ENCODE results near the gene GFI1B. TPM values are rescaled to one million over a fixed set of nuclear protein-coding genes. Genes with fewer than 3 reads are reported as not detected.
"Not testable (repeated sequence)": the region's sequence is repeated elsewhere in the genome, so short reads cannot be mapped to it uniquely, and the experiment has no call there.

The GFI1B gene
- total RNA-seq, 2 donors from 2014 or later = not detected

DNA sequence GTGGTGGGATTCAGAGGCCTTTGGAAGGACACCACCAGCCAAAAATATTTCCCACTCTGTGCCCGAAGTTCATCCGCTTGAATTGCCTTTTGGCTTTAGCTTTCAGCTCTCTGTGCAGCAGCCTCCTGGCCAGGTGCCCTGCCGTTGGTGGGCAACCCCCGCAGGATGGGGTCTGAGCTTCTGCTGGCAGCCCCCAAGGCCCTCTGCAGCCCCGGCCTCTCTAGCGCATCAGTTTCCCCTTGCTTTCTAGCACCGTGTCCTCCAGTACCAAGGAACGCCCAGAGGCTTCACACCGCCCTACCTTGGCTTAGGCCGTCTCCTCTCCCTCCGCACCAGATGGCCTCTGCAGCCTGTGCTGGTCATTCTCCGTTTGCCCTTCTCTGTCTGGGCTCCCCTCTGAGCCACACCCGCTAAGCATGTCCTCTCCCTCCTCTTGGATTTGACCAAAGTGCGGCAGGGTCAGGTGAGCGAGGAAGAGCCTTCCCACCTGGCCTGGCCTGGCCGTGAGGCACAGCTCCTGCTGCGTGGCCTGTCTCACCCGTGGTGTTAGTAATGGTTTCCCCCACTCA lies 29.9 kb upstream of the GFI1B start:
- Mint-ChIP-seq H3K9me3 (no peaks in the 10 kb centered on the region), H3K4me3 (no peak overlapping the region)

DNA sequence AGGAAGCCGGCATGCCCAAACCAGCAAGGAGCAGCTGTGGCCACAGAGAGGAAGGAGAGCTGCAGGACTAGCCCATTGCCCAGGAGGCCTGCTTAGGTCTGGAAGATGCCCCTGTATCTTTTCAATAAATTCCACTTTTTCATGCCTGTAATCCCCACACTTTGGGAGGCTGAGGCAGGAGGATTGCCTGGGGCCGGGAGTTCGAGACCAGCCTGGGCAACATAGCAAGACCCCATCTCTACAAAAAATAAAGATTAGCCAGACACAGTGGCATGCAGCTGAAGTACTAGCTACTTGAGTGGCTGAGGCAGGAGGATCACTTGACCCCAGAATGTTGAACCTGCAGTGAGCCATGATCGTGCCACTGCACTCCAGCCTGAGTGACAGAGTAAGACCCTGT lies 28.8 kb upstream of the GFI1B start:
- Mint-ChIP-seq H3K9me3 (no peaks in the 10 kb centered on the region), H3K4me3 (no peak overlapping the region), H3K4me1 (peaks cover 5% of the 10 kb centered on the region), H3K27ac (no peak overlapping the region), H3K36me3 (ENCODE audit: low read depth) (peaks cover under 1% of the 10 kb centered on the region), H3K27me3 (no peaks in the 10 kb centered on the region)
- ATAC-seq (replicated peaks) = no peak

More for the DNA sequence above, 29.9 kb upstream of the GFI1B start:
- no peak for ATAC-seq (replicated peaks)
- H3K36me3 Mint-ChIP-seq (ENCODE audit: low read depth) = peaks cover 5% of the 10 kb centered on the region
- H3K4me1 Mint-ChIP-seq = peaks cover 13% of the 10 kb centered on the region
- H3K27ac Mint-ChIP-seq = no peak overlapping the region
- no peaks in the 10 kb centered on the region for H3K27me3 Mint-ChIP-seq

DNA sequence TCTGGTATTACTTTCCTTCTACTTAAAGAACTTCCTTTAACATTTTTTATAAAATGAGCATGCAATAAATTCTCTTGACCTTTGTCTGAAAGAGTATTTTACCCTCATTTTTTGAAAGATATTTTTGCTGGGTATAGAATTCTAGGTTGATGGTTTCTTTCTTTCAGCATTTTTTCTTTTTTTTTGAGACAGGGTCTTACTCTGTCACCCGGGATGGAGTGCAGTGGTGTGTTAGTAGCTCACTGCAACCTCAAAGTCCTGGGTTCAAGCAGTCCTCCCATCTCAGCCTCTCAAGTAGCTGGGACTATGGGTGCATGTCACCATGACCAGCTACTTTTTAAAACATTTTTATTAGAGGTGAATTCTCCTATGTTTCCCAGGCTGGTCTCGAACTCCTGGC lies 23.4 kb upstream of the GFI1B start:
- no peak for ATAC-seq (replicated peaks)
- peaks cover 12% of the 10 kb centered on the region for H3K27me3 Mint-ChIP-seq
- H3K27ac Mint-ChIP-seq = no peak overlapping the region
- H3K4me3 Mint-ChIP-seq = no peak overlapping the region
- H3K36me3 Mint-ChIP-seq (ENCODE audit: low read depth) = no peaks in the 10 kb centered on the region
- H3K9me3 Mint-ChIP-seq = peaks cover 8% of the 10 kb centered on the region
- no peaks in the 10 kb centered on the region for H3K4me1 Mint-ChIP-seq

DNA sequence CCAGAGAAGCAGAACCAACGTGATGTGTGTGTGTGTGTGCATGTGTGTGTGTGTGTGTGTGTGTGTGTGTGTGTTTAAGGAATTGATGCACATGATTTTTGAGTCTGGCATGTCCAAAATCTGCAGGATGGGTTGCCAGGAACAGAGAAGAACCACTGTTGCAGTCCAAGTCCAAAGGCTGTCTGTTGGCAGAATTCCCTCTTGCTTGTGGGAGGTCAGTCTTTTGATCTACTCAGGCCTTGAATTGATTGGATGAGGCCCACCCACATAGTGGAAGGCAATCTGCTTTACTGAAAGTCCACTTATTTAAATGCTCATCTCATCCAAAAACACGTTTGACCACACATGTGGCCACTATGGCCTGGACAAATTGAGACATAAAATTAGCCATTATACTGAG lies 22.7 kb upstream of the GFI1B start:
- ATAC-seq (replicated peaks) = no peak
- no peak overlapping the region for H3K4me3 Mint-ChIP-seq
- H3K27ac Mint-ChIP-seq = no peak overlapping the region
- H3K4me1 Mint-ChIP-seq = no peaks in the 10 kb centered on the region
- H3K27me3 Mint-ChIP-seq = peaks cover 12% of the 10 kb centered on the region
- H3K36me3 Mint-ChIP-seq (ENCODE audit: low read depth) = no peaks in the 10 kb centered on the region
- H3K9me3 Mint-ChIP-seq = peaks cover 8% of the 10 kb centered on the region

DNA sequence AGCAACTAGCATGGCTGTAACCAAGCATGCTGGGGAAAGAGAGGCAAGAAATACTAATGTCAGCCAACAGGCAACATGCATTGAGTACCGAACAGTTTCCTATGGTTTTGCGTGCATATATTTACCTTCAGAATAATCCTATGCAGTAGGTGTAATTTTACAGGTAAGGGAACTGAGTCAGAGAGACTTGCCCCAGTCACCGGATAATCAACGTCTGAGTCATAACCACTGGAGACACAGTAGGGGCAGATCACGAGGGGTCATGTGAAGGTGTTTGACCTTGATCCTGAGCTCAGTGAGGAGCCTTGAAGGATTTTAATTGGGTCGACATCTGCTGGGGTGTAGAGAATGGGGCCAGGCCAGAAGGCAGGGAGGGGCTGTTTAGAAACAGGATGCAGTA lies 20.7 kb upstream of the GFI1B start:
- H3K36me3 Mint-ChIP-seq (ENCODE audit: low read depth) = no peaks in the 10 kb centered on the region
- H3K9me3 Mint-ChIP-seq = peaks cover 8% of the 10 kb centered on the region
- no peak for ATAC-seq (replicated peaks)
- no peak overlapping the region for H3K27ac Mint-ChIP-seq
- H3K4me1 Mint-ChIP-seq = no peaks in the 10 kb centered on the region
- no peak overlapping the region for H3K4me3 Mint-ChIP-seq
- H3K27me3 Mint-ChIP-seq = peaks cover 14% of the 10 kb centered on the region

DNA sequence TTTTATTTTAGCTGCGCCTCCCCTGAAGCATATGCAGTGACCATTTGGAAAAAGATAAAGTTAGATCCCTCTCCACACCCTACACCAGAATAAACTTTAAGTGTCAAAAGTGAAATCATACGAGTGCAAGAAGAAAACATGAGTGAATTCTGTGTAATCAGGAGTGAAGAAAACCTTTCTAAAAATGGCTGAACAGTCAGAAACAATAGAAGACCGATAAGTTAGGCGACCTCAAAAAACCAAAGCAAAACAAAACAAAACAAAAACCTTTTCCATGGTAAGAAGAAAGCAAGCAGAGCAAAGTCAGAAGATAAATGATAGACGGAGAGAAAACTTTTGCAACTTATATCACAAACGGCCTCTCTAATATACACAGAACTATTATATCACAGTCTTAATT lies 17.5 kb upstream of the GFI1B start:
- Mint-ChIP-seq H3K4me1 (no peaks in the 10 kb centered on the region), H3K9me3 (peaks cover 8% of the 10 kb centered on the region), H3K27me3 (peaks cover 14% of the 10 kb centered on the region), H3K27ac (no peak overlapping the region), H3K36me3 (ENCODE audit: low read depth) (no peaks in the 10 kb centered on the region), H3K4me3 (no peak overlapping the region)
- ATAC-seq (replicated peaks) = no peak

DNA sequence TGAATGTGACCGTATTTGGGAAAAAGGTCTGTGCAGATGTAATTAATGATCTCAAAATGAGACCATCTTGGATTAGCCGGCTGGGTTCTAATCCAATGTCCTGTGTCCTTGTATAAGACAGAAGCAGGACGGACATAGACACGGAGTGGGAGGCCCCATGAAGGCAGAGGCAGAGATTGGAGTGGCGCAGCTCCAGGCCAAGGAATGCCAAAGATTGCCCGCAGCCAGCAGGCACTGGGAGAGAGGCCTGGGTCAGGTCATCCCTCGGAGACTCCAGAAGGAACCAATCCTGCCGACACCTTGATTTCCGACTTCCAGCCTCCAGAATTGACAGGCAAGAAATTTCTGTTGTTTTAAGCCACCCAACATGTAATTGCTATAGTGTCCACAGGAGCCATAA lies 13.0 kb upstream of the GFI1B start:
- ATAC-seq (replicated peaks) = no peak
- Mint-ChIP-seq H3K27ac (no peak overlapping the region), H3K4me3 (no peak overlapping the region)

DNA sequence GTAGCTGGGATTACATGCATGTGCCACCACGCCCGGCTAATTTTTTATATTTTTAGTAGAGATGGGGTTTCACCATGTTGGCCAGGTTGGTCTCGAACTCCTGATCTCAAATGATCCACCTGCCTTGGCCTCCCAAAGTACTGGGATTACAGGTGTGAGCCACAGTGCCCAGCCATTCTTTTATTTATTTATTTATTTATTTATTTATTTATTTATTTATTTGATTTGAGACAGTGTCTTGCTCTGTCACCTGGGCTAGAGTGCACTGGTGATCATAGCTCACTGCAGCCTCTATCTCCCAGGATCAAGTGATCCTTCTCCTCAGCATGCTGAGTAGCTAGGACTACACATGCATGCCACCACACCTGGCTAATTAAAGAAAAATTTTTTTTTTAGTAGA lies 10.6 kb upstream of the GFI1B start:
- not testable (repeated sequence) for H3K4me1 Mint-ChIP-seq; H3K9me3 Mint-ChIP-seq; H3K27ac Mint-ChIP-seq; H3K27me3 Mint-ChIP-seq; H3K36me3 Mint-ChIP-seq (ENCODE audit: low read depth); ATAC-seq (replicated peaks); H3K4me3 Mint-ChIP-seq

More for the DNA sequence above, 13.0 kb upstream of the GFI1B start:
- H3K36me3 Mint-ChIP-seq (ENCODE audit: low read depth) = no peaks in the 10 kb centered on the region
- no peaks in the 10 kb centered on the region for H3K4me1 Mint-ChIP-seq
- peaks cover 3% of the 10 kb centered on the region for H3K27me3 Mint-ChIP-seq
- H3K9me3 Mint-ChIP-seq = no peaks in the 10 kb centered on the region

DNA sequence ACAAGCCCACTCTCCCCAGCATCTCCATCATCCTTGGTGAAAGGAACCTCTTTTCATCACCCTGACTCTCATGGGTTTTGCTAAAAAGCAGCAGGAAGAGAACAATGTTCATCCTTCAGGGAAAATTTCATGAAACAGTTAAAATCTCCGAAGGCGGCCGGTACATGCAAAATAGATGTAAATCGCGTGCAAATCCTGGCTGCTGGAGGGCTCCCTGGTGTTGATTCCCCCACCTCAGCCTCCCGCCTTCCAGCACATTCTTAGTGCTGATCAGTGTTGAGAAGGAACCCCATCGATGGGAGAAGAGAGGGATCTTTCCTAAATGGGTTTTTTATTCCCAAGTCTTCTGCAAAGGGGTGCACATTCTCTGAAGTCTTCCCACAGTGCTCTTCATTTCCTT lies 8.7 kb upstream of the GFI1B start:
- H3K4me3 Mint-ChIP-seq = no peak overlapping the region
- H3K27ac Mint-ChIP-seq = no peak overlapping the region
- H3K4me1 Mint-ChIP-seq = no peaks in the 10 kb centered on the region
- no peaks in the 10 kb centered on the region for H3K36me3 Mint-ChIP-seq (ENCODE audit: low read depth)
- H3K9me3 Mint-ChIP-seq = no peaks in the 10 kb centered on the region
- peaks cover 8% of the 10 kb centered on the region for H3K27me3 Mint-ChIP-seq
- ATAC-seq (replicated peaks) = no peak

DNA sequence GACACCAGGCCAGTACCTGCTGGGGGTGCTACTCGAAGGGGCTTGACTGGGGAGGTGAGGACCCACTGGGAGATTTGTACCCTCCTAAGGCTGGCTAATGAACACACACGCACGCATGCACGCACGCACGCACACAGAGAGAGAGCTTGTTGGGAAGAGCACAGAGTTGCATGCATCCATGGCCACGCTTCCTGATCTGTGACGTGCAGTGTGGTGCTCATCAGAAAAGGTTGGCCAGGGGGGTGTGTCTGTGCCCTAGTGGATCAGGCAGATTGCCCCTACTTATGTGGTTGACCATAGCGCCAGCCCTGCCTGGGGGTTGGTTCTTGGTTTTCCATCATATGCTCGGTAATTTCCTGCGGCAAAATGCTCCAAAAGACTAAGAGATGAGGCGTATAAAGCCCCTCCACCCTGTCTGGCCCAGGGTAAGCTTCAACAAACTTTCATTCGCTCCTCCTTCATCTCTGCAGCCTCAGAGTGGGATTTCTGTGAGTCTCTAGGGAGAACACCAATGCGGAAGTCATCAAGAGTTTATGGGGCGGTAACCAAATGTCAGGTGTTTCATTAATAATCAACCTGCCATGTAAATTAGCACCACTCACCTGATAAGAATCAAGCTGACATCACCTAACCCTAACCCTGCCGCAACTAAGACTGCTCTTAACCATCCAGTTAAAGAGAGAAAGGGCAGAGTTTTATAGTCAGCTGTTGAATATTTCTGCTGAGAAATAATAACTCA lies 8.0 kb upstream of the GFI1B start:
- no peak for ATAC-seq (replicated peaks)
- H3K9me3 Mint-ChIP-seq = no peaks in the 10 kb centered on the region
- H3K4me1 Mint-ChIP-seq = no peaks in the 10 kb centered on the region
- no peak overlapping the region for H3K4me3 Mint-ChIP-seq
- no peak overlapping the region for H3K27ac Mint-ChIP-seq
- no peaks in the 10 kb centered on the region for H3K36me3 Mint-ChIP-seq (ENCODE audit: low read depth)
- peaks cover 9% of the 10 kb centered on the region for H3K27me3 Mint-ChIP-seq

DNA sequence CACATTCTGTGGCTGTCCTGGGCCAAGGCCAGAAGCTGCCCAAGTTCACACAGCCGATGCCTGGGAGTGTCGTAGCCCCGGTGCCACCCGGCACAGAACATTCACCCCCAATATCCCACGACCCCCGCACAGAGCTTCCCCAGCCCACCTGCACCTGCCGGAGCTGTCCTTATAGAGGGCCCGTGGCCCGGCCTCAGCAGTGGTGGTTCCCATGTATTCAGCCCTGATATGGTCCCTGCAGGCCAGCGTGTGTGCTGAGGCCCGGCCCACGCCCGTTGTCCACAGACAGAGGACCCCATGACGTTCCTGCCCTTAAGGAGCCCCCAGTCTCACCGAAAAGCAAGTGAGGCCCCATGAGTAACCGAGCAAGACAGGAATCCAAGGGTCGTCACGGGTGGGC lies 5.3 kb upstream of the GFI1B start:
- no peak for ATAC-seq (replicated peaks)
- Mint-ChIP-seq H3K27me3 (peaks cover 13% of the 10 kb centered on the region), H3K36me3 (ENCODE audit: low read depth) (no peaks in the 10 kb centered on the region), H3K27ac (no peak overlapping the region), H3K9me3 (no peaks in the 10 kb centered on the region), H3K4me1 (no peaks in the 10 kb centered on the region), H3K4me3 (no peak overlapping the region)

DNA sequence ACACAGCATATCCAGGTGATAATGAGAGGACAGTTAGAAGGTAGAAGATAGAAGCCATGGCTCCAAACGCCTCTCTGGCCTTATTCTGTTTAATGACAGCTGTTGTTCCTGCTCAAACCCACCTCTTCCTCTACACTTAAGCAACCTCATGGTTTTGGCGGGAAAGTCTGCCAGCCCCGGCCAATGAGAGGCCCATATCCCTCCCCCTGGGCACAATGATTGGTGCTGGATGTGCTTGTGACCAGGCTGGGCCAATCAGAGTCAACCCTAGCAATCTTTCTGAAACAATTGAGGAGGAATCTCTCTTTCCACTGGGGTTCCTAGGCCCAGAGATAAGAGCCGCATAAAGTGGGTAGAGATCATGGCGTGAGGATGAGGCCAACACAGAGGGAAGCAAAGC lies 4.8 kb upstream of the GFI1B start:
- Mint-ChIP-seq H3K27me3 (peaks cover 19% of the 10 kb centered on the region), H3K9me3 (no peaks in the 10 kb centered on the region), H3K4me1 (peaks cover 4% of the 10 kb centered on the region), H3K27ac (no peak overlapping the region), H3K36me3 (ENCODE audit: low read depth) (no peaks in the 10 kb centered on the region), H3K4me3 (no peak overlapping the region)
- peak; percentile 31 for ATAC-seq (replicated peaks)

DNA sequence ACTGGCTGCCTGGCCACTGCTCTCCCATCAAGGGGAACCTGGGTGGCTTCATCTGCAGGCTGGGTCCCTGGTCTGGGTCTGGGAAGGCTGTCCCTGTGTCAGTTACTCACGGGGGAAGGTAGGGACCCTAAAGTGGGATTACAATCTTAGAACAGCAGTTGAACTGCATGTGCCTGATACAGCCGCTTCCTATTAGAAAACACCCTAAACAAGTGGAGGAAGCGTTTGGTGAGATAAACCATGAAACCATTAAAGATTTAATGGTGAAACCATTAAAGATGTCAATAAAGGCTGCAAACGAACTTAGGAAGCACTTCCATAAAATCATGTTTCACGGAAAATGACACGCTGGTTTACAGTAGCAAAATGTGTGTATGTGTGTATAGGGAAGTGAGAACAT lies 2.5 kb upstream of the GFI1B start:
- ATAC-seq (replicated peaks) = no peak
- H3K27me3 Mint-ChIP-seq = peaks cover 32% of the 10 kb centered on the region
- no peaks in the 10 kb centered on the region for H3K36me3 Mint-ChIP-seq (ENCODE audit: low read depth)
- no peaks in the 10 kb centered on the region for H3K9me3 Mint-ChIP-seq
- H3K4me1 Mint-ChIP-seq = peaks cover 4% of the 10 kb centered on the region
- no peak overlapping the region for H3K27ac Mint-ChIP-seq
- no peak overlapping the region for H3K4me3 Mint-ChIP-seq

DNA sequence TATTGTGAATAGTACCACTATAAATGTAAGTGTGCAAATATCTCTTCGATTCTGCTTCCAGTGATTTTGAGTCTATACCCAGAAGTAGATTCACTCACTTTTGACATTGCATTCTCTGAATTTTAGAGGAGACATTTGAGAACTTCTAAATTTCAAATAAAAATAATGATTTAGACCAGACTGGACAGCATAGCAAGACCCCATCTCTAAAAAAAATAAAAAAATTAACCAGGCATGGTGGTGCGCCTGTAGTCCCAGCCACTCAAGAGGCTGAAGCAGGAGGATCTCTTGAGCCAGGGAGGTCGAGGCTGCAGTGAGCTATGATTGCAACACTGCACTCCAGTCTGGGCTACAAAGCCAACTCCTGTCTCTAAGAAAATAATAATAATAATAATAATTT lies 1.9 kb upstream of the GFI1B start:
- Mint-ChIP-seq H3K9me3 (no peaks in the 10 kb centered on the region), H3K4me1 (peaks cover 4% of the 10 kb centered on the region), H3K27ac (no peak overlapping the region), H3K36me3 (ENCODE audit: low read depth) (no peaks in the 10 kb centered on the region), H3K4me3 (no peak overlapping the region), H3K27me3 (peaks cover 29% of the 10 kb centered on the region)
- no peak for ATAC-seq (replicated peaks)

DNA sequence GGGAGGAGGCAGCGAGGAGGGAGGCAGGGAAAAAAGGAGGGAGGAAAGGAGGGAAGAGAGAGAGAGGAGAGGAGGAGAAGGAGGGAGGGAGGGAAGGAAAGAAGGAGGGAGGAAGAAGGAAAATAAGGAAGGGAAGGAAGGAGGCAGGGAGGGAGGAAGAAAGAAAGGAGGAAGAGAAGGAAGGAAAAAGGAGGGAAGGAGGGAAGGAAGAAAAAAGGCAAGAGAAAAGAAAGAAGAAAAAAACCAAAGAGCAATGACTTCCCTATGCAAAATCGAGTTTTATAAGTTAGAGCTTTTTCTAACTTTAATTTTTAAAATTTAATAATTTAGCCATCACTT lies 413 bp upstream of the GFI1B start:
- Mint-ChIP-seq H3K9me3 (no peaks in the 10 kb centered on the region), H3K27ac (no peak overlapping the region), H3K4me1 (peaks cover 4% of the 10 kb centered on the region), H3K27me3 (peaks cover 38% of the 10 kb centered on the region), H3K36me3 (ENCODE audit: low read depth) (no peaks in the 10 kb centered on the region), H3K4me3 (no peak overlapping the region)
- ATAC-seq (replicated peaks) = no peak

DNA sequence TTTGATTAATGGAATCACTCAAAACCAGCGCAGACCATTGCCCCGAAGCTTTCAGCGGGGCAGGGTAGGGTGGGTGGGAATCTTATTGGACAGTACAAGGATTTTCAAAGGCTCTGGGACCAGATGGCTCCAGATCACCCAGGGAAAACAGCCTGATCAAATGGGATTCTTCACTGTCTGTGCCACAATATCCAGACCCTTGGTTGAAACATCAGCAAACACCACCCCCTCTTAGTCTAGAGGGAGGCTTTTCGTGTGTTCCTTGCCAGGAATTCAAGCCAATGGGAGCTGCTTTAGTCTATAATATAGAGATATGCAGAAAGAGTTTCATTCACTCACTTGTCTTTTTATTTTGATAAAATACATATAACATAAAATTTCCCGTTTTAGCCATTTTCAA lies 1.7 kb downstream of the GFI1B start:
- peaks cover 4% of the 10 kb centered on the region for H3K4me1 Mint-ChIP-seq
- ATAC-seq (replicated peaks) = no peak
- H3K4me3 Mint-ChIP-seq = no peak overlapping the region
- H3K27me3 Mint-ChIP-seq = peaks cover 33% of the 10 kb centered on the region
- no peaks in the 10 kb centered on the region for H3K36me3 Mint-ChIP-seq (ENCODE audit: low read depth)
- H3K9me3 Mint-ChIP-seq = no peaks in the 10 kb centered on the region
- no peak overlapping the region for H3K27ac Mint-ChIP-seq
